Measurements from ENCODE around the gene BNC2. TPM values are rescaled to one million over a fixed set of nuclear protein-coding genes. Genes with fewer than 3 reads are reported as not detected.

The BNC2 gene
- total RNA-seq, 1 experiment from 2014 or later, result 43.6 TPM

- no peaks in the 10 kb centered on the region for H3K27me3 Mint-ChIP-seq (ENCODE audit: low read depth)
- H3K27ac Mint-ChIP-seq, result peak overlapping the region in 1 of 3 experiments; percentile 31; a peak in 1 of 7 replicates
- H3K9me3 Mint-ChIP-seq, result no peaks in the 10 kb centered on the region
- no peak overlapping the region for H3K14ac ChIP-seq (ENCODE audit: insufficient read depth, low read length)
- no peaks in the 10 kb centered on the region for H4K20me1 ChIP-seq (ENCODE audit: control insufficient read depth, insufficient read depth, insufficient read length)
- no peak overlapping the region for H3K18ac ChIP-seq (ENCODE audit: insufficient read length, low read depth, low read length)
- peaks cover 0 to 13% (median 0%) of the 10 kb centered on the region in 3 experiments; a peak in 2 of 7 replicates for H3K36me3 Mint-ChIP-seq (ENCODE audit: insufficient read depth in 1 of 3, low read depth in 3 of 3)
- no peak overlapping the region for H4K5ac ChIP-seq (ENCODE audit: insufficient read length, low read depth, low read length)
- H3K23ac ChIP-seq (ENCODE audit: insufficient read length, low read depth, low read length), result no peak overlapping the region
- H3K79me2 ChIP-seq (ENCODE audit: insufficient read depth, low read length), result 0 out of 2 replicates have a peak, but pooled peaks cover 3% of the 10 kb centered on the region
- H3K27ac ChIP-seq (ENCODE audit: insufficient read length, low read depth, low read length), result no peak overlapping the region
- H4K8ac ChIP-seq (replicated peaks; ENCODE audit: insufficient read length, low read depth, low read length), result no peak overlapping the region
- no peak overlapping the region for H2BK120ac ChIP-seq (ENCODE audit: low read depth, low read length, poor library complexity, severe bottlenecking)
- no peaks in the 10 kb centered on the region for H3K9me3 ChIP-seq (ENCODE audit: control insufficient read depth, low read depth, low read length)
- no peak for TF ChIP-seq CTCF (conservative IDR thresholded peaks at IDR 0.05)
- H3K27me3 ChIP-seq (ENCODE audit: insufficient read depth, low read length), result no peaks in the 10 kb centered on the region
- no peak overlapping the region for H3K4me3 Mint-ChIP-seq
- no peak overlapping the region for H2AK5ac ChIP-seq (ENCODE audit: insufficient read length, low read length)
- H2BK15ac ChIP-seq (ENCODE audit: low read depth, low read length), result no peak overlapping the region
- DNase-seq, result no peak
- no peak overlapping the region for H2BK5ac ChIP-seq (ENCODE audit: insufficient read length, low read length)
- H3K9ac ChIP-seq (ENCODE audit: extremely low read depth, insufficient read length, low read length), result no peak overlapping the region
- H3K23me2 ChIP-seq (ENCODE audit: insufficient read length, low read depth, low read length, poor library complexity, severe bottlenecking), result no peaks in the 10 kb centered on the region
- WGBS (ENCODE audit: extremely low coverage, insufficient read length, low lambda C conversion rate), result no CpG with 5 or more reads among the region's 4 CpGs
- H3K4me1 ChIP-seq (ENCODE audit: insufficient read depth, low read length), result peaks cover 2% of the 10 kb centered on the region; the same call in 1 of the 2 replicates
- peaks cover 55 to 58% of the 10 kb centered on the region in 2 experiments for H3K4me1 Mint-ChIP-seq
- H3K79me1 ChIP-seq (ENCODE audit: insufficient read depth, low read depth, low read length, poor library complexity, severe bottlenecking), result no peaks in the 10 kb centered on the region
- H3K4me2 ChIP-seq (ENCODE audit: insufficient read depth, insufficient read length, low read length), result no peak overlapping the region
- H2BK12ac ChIP-seq (ENCODE audit: insufficient read length, low read depth, low read length), result no peak overlapping the region
- no peak overlapping the region for H3K4ac ChIP-seq (ENCODE audit: low read depth, low read length)
- H3K56ac ChIP-seq (ENCODE audit: insufficient read length, low read depth, low read length), result no peak overlapping the region
- H4K91ac ChIP-seq (ENCODE audit: insufficient read length, low read depth, low read length), result no peak overlapping the region
- no peak overlapping the region for H2AFZ ChIP-seq (ENCODE audit: low read length)
- H2BK20ac ChIP-seq (ENCODE audit: low read depth, low read length, poor library complexity, severe bottlenecking), result no peak overlapping the region
- H3T11ph ChIP-seq (ENCODE audit: low read length), result no peak overlapping the region
Measured at GRCh38 chr9:16830806-16831205, 39.7 kb downstream of the BNC2 start.

All from H9 (cell line).